Ishikawa (cell line): ENCODE results near the gene E2F2.
A peak's percentile ranks its signal among the peaks of the same experiment; 100 is the strongest.

Source experiments
- CEBPB ChIP-seq: IDR thresholded peaks from 2 replicates; pipeline ENCODE4 v1.6.1; 2012
- CREB1 ChIP-seq: IDR thresholded peaks from 2 replicates; pipeline ENCODE4 v1.6.1; 2012; ENCODE audit warnings: low read depth
- EGR1 ChIP-seq: IDR thresholded peaks from 2 replicates; pipeline ENCODE4 v1.6.1; 2012
- EP300 ChIP-seq: IDR thresholded peaks from 2 replicates; pipeline ENCODE4 v1.6.1; 2012; ENCODE audit warnings: borderline replicate concordance
- FOXM1 ChIP-seq: IDR thresholded peaks from 2 replicates; pipeline ENCODE4 v1.6.1; 2012; ENCODE audit warnings: low read depth, borderline replicate concordance
- MAX ChIP-seq: IDR thresholded peaks from 2 replicates; pipeline ENCODE4 v1.6.1; 2012
- NFIC ChIP-seq: IDR thresholded peaks from 2 replicates; pipeline ENCODE4 v1.6.1; 2012
- RAD21 ChIP-seq: IDR thresholded peaks from 2 replicates; pipeline ENCODE4 v1.6.1; 2012; ENCODE audit warnings: low read depth
- REST ChIP-seq: IDR thresholded peaks from 2 replicates; pipeline ENCODE4 v1.6.1; 2012; ENCODE audit warnings: low read depth, mild to moderate bottlenecking
- TAF1 ChIP-seq: IDR thresholded peaks from 2 replicates; pipeline ENCODE4 v1.6.1; 2012; ENCODE audit warnings: low read depth, mild to moderate bottlenecking
- TCF12 ChIP-seq: IDR thresholded peaks from 2 replicates; pipeline ENCODE4 v1.6.1; 2012; ENCODE audit warnings: low read depth
- TEAD4 ChIP-seq: IDR thresholded peaks from 2 replicates; pipeline ENCODE4 v1.6.1; 2012
- USF1 ChIP-seq: IDR thresholded peaks from 2 replicates; pipeline ENCODE4 v1.6.1; 2012
- YY1 ChIP-seq: IDR thresholded peaks from 2 replicates; pipeline ENCODE4 v1.6.1; 2012; ENCODE audit warnings: low read depth
- ZBTB7A ChIP-seq: IDR thresholded peaks from 2 replicates; pipeline ENCODE4 v1.6.1; 2012; ENCODE audit warnings: low read depth

Gene E2F2

DNA sequence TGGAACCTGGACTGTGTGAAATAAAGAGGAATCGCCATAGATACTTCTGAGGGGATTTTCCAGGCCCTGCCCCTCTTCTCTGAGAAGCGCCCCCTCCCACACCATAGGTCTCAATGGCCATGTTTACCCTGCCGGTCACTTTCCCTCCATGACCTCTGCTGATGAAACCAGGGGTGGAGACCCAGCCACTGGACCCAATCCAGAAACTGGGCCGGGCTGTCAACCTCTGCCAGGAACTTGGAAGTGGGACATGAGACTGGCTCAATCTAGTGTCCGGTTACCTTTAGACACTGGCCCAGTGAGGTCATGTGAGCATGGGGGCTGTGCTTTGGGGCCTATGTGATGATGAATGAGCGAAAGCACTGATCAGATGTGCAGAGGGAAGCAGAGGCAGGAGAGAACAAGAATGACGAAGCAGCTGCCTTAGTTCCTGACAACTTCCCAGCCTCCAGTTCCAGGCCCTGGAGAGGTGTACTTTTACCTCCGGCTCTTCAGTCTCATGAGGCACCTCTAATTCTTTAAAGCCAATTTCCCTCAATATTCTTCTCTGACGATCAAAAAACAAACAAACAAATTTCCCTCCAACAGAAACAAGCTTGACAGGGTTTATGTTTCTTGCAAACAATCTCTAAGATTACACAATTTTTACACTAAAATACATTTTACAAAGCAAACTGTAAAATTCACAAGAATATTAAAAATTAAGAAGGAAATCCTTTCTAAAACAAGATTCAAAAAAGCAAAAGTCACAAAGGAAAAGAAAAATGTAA is 52.0 kb downstream of the E2F2 start:
- TF ChIP-seq TCF12 (0 out of 2 replicates have a peak, but pooled peaks have one; percentile 35), EP300 (no peak), USF1 (peak; percentile 95), RAD21 (0 out of 2 replicates have a peak, but pooled peaks have one; percentile 1), CEBPB (no peak; the same call in 1 of the 2 replicates), REST (no peak), EGR1 (no peak), TAF1 (peak; percentile 27; the same call in 1 of the 2 replicates), FOXM1 (no peak), NFIC (peak; percentile 88), CREB1 (no peak), MAX (peak; percentile 64), TEAD4 (no peak), YY1 (peak; percentile 8; the same call in 1 of the 2 replicates), ZBTB7A (0 out of 2 replicates have a peak, but pooled peaks have one; percentile 58)

GRCh38 chr1:23477359-23478144 is 53.5 kb downstream of the E2F2 start:
- TF ChIP-seq ZBTB7A, result no peak

- TF ChIP-seq ZBTB7A (no peak), TEAD4 (no peak), TAF1 (no peak), CEBPB (no peak), REST (no peak), NFIC (no peak), RAD21 (no peak), MAX (no peak), USF1 (no peak), EGR1 (no peak), CREB1 (no peak), FOXM1 (no peak), TCF12 (no peak), EP300 (no peak), YY1 (no peak)
These were observed 55.4 kb downstream of the E2F2 start for GRCh38 chr1:23475641-23476040.

GRCh38 chr1:23475134-23475628 is 55.9 kb downstream of the E2F2 start:
- TF ChIP-seq MAX, result no peak
- no peak for TF ChIP-seq EGR1
- no peak for TF ChIP-seq CEBPB
- no peak for TF ChIP-seq TAF1
- TF ChIP-seq ZBTB7A, result no peak
- no peak for TF ChIP-seq TCF12
- TF ChIP-seq RAD21, result no peak
- TF ChIP-seq CREB1, result no peak
- TF ChIP-seq EP300, result no peak
- TF ChIP-seq TEAD4, result no peak
- no peak for TF ChIP-seq YY1
